ENCODE results near the gene LRP6. TPM values are rescaled to one million over a fixed set of nuclear protein-coding genes. Genes with fewer than 3 reads are reported as not detected.

The LRP6 gene
- total RNA-seq, 1 experiment from 2014 or later, result 28.1 TPM

DNA sequence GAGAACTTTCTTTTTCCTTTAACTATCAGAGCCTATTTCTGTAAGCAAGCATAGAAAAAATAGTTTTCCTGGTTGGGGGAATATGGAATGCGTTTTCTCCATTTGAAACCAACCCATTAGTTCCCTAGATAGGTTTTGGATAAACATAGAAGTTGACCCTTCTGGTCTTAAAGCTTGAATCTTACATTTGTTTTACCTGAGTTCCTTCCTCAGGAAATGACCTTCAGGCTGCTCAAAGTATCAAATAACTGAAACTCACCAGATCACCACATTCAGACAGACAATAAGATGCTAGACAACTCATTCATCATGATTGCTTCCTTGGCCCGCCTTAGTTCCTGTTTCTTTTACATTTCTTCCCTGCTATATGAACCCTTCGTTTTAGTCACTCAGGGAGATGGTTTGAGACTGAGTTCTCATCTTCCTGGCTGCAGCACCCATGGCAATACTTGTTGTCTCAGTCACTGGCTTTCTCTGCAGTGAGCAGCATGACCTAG lies 52.2 kb downstream of the LRP6 start:
- H3K36me3 ChIP-seq (ENCODE audit: control insufficient read depth in 1 of 2, insufficient read depth in 2 of 2, low read length in 2 of 2), result no peaks in the 10 kb centered on the region
- H3K27ac ChIP-seq (ENCODE audit: low read depth, low read length), result no peak overlapping the region
- H3K9me3 ChIP-seq (ENCODE audit: control insufficient read depth in 1 of 2, insufficient read depth in 1 of 2, low read depth in 1 of 2, low read length in 2 of 2), result no peaks in the 10 kb centered on the region
- no peak overlapping the region for H2AFZ ChIP-seq (ENCODE audit: low read depth, low read length, poor library complexity, severe bottlenecking)
- no peak overlapping the region for H3K9ac ChIP-seq (ENCODE audit: low read length)
- ChIA-PET POLR2A (no interaction called here), CTCF (no interaction called here), RAD21 (ENCODE audit: low non-redundant PET in 1 of 2, low total read pairs in 2 of 2, uncharacterized antibody in 2 of 2, unreplicated experiment in 2 of 2) (no interaction called here)
- no peaks in the 10 kb centered on the region for H3K27me3 ChIP-seq (ENCODE audit: insufficient read depth, low read length)
- intact Hi-C loops (cut with micrococcal nuclease), result no loop called here
- BruUV-seq (replicated peaks), result no TSS peak
- H3K4me3 ChIP-seq (replicated peaks in 1 of 2; ENCODE audit: low read depth in 1 of 2, low read length in 2 of 2), result no peak overlapping the region
- H3K4me1 ChIP-seq (ENCODE audit: control insufficient read depth in 1 of 2, insufficient read depth in 2 of 2, low read length in 2 of 2), result no peaks in the 10 kb centered on the region
- no peaks in the 10 kb centered on the region; the same call in 1 of the 2 replicates for H4K20me1 ChIP-seq (ENCODE audit: insufficient read depth)
- H3K79me2 ChIP-seq (ENCODE audit: insufficient read depth, low read length), result peaks cover 27% of the 10 kb centered on the region
- no peak for DNase-seq (ENCODE audit: low read depth, low spot score)
- H3K9me2 ChIP-seq (ENCODE audit: insufficient read depth), result no peaks in the 10 kb centered on the region
- H3K4me2 ChIP-seq (ENCODE audit: low read length), result no peak overlapping the region
- ATAC-seq, result no peak
- TF ChIP-seq EZH2 (IDR thresholded peaks at IDR 0.05) (no peak), SIN3A (IDR thresholded peaks at IDR 0.05; ENCODE audit: low read depth) (no peak), ELF1 (IDR thresholded peaks at IDR 0.05; ENCODE audit: borderline replicate concordance, low read depth) (no peak), POLR2A (IDR thresholded peaks at IDR 0.05; ENCODE audit: borderline replicate concordance, extremely low read depth, insufficient read depth, insufficient read length) (no peak), ZNF274 (IDR thresholded peaks at IDR 0.05; ENCODE audit: low read depth, low read length) (no peak), RAD21 (IDR thresholded peaks at IDR 0.05; ENCODE audit: low read depth) (no peak), FOSL1 (IDR thresholded peaks at IDR 0.05; ENCODE audit: low read depth) (no peak), ZFX (IDR thresholded peaks at IDR 0.05) (no peak), EGR1 (IDR thresholded peaks at IDR 0.05; ENCODE audit: low read depth) (no peak), CEBPB (IDR thresholded peaks at IDR 0.05; ENCODE audit: low read depth) (no peak), YY1 (IDR thresholded peaks at IDR 0.05; ENCODE audit: extremely low read depth, insufficient replicate concordance, low read depth, low read length) (no peak)
- TF ChIP-seq, protein P1, sequence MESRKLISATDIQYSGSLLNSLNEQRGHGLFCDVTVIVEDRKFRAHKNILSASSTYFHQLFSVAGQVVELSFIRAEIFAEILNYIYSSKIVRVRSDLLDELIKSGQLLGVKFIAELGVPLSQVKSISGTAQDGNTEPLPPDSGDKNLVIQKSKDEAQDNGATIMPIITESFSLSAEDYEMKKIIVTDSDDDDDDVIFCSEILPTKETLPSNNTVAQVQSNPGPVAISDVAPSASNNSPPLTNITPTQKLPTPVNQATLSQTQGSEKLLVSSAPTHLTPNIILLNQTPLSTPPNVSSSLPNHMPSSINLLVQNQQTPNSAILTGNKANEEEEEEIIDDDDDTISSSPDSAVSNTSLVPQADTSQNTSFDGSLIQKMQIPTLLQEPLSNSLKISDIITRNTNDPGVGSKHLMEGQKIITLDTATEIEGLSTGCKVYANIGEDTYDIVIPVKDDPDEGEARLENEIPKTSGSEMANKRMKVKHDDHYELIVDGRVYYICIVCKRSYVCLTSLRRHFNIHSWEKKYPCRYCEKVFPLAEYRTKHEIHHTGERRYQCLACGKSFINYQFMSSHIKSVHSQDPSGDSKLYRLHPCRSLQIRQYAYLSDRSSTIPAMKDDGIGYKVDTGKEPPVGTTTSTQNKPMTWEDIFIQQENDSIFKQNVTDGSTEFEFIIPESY (IDR thresholded peaks at IDR 0.05; ENCODE audit: extremely low read depth, insufficient replicate concordance, low read length), result no peak
- TF ChIP-seq, protein P2, sequence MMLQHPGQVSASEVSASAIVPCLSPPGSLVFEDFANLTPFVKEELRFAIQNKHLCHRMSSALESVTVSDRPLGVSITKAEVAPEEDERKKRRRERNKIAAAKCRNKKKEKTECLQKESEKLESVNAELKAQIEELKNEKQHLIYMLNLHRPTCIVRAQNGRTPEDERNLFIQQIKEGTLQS (IDR thresholded peaks at IDR 0.05), result no peak

All from HCT116 (cell line).